Stimulated activated CD8-positive, alpha-beta memory T cell treated with anti-CD3 and anti-CD28 coated beads, Interleukin-7, amount 100 ng/mL, for 4 hours (primary cell): ENCODE measurements around the gene ABHD17A.

ENCODE experiments used
- DNase-seq, 2 donors: peaks; one replicate each; pipeline ENCODE4 v3.0.0-alpha.2; 2020; ENCODE audit warnings: low read depth in 2 of 2

Gene ABHD17A

DNA sequence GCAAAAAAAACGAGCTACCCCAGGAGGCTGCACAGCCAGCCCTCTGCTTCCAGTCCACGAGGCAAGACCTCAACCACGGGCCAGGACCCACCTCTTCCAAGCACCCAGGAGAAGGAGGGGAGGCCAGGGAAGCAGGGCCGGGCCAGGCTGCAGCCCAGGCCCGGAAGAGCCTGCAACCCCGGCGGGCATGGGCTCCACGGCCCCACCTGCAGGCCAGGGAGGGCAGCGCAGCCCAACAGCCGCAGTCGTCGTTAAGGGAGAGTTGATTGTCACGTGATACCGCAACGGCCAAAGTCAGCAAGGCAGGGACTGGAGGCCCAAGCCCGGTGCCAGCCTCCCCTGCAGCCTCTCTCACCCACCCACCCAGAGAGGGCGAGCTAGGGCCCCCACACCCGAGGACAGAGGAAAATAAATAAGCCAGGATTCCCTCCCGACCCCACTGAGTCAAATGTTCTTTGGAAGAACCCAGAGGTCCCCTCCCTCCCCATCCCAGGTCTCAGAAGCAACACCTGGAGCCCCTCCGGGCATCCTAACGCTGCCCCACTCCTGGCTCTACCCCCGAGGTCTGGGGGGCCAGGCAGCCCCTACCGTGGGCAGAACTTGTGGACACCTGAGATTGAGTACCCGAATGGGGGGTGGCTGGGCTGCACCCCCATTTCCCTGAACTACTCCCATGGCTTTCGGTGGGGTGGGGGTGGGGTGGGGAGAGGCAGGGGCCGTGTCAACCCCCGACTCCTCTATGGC, 31.8 kb downstream of the ABHD17A start:
- peak; percentile 40 to 58 for DNase-seq

DNA sequence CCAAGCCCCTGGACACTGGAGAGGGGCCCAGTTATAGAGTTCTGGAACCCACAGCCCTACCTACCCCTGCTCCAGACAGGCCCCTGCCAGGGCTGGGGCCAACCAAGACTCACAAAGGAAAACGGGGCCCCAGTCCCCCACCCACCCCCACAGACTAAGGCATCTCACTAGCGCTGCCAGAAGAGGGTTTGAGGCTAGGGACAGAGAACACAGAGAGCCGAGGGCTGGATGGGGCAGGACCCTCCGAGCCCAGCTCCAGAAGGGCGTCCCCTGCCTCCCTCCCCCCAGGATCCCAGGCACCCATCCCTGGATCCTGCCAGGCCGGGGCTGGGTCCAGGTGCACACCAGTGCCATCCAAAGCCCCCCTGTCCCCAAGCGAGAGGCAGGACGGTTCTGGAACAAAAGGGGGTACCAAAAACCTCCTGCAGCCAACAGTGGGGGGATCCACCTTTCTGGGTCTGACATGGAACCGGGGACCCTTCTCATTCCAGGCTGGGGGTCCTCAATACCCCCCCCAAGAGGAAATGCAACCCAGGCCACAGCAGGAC, 32.6 kb downstream of the ABHD17A start:
- DNase-seq = no peak

DNA sequence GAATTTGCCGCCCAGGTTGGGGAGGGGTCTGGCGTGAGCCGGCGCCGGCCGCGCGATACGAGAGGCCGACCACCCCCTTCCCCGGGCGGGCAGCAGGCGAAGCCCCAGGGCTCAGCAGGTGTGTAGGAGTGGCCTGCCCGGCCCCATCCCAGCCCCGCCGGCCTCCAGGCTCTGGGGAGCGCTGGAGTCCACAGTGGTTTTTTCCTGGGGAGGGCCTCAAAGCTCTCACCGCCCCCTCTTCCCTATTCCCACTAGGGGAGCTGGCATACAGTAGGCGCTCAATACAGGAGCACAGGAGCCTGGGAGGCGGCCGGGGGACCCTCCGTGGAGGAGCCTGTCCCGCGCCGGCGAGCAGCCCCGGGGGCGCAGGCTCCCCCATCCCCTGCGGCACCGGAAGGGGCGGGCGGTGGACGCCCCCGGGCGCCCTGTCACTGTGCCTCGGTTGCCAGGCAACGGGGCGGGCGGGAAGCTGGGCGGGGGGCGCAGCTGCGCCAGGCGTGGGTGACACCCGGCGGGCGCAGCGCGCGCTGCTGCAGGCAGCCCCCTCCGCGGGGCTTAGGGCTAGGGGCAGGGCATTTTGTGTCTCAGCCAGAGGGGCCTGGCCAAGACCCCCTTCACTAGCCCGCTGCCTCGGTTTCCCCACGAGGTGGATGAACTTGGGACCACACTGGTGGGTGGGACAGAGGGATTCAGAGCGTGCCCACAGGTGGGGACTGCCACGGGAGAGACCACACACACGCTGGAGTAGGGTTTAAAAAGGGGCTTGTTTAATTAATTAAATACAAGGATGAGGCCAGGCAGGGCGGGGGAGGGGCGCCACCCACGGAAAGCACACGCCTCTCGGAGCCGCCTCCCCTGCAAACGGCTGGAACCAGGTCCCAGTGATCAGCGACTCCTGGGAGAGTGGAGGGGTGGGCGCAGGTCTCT, 33.4 kb downstream of the ABHD17A start:
- DNase-seq = peak; percentile 48 to 78

DNA sequence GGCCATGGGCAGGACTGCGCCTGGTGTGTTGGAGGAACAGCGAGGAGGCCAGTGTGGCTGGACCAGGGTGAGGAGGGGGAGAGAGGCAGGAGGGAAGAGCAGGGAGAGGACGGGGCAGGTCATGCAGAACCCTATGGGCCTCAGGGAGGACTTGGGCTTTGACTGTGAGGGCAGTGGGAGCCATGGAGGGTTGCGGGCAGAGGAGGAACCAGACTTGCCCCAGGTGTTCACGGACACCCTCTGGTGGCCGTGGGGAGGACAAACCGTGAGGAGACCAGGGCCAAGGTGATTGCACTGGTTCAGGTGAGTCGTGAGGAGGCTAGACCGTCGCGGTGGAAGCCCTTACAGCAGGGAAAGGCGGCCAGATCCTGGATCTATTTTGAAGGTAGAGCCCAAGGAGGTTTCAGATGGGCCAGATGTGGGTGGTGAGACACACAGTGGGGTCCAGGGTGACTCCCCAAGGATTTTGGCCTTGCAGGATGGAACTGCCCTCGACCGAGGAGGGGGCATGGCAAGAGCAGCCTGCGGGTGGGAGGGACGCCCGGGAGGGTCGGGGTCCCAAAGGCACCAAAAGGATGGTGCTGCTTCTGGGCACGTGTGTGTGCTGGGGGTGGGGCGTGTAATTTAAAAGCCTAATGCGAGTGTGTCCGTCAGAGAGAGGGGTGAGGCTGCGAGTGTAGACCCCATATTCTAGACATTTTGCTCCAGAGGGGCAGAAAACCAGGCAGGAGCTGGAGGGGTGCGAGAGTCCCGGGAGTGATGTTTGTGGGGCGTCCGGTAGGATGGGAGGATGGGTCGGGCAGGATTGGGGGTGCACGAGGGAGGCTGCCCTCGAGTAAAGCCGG, 34.3 kb downstream of the ABHD17A start:
- no peak for DNase-seq

DNA sequence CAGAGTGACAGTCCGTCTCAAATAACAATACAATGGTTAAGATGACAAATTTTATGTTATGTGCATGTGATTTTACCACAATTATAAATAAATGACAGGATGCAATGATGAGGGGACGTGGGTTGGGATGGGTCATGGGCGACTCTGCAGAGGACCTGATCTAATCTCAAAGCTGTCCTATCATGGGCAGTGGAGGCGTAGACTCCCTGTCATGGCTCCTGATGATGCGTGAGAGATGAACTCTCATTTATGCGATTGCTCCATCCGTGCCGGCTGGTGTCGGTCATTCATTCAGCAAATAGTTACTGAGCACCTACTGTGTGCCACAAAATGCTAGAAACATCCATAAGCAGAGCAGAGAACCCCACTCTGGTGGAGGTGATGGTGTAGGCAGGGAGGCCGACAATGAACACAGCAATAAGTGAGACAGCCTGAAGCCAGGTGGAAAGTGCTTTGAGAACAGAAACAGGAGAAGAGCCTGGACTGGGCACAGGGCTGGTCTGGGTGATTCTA, 35.4 kb downstream of the ABHD17A start:
- DNase-seq = no peak

DNA sequence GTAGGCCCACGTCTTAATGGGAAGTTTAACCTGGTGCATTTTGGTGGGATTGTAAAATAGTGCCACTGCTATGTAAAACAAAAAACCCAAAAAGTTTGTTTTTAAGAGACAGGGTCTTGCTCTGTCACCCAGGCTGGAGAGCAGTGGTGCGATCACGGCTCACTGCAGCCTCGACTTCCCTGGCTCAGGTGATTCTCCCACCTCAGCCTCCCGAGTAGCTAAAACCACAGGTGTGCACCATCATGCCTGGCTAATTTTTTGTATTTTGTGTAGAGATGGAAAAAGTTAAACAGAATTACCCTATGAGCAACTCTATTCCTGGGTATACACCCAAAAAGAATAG, 36.2 kb downstream of the ABHD17A start:
- no peak for DNase-seq

DNA sequence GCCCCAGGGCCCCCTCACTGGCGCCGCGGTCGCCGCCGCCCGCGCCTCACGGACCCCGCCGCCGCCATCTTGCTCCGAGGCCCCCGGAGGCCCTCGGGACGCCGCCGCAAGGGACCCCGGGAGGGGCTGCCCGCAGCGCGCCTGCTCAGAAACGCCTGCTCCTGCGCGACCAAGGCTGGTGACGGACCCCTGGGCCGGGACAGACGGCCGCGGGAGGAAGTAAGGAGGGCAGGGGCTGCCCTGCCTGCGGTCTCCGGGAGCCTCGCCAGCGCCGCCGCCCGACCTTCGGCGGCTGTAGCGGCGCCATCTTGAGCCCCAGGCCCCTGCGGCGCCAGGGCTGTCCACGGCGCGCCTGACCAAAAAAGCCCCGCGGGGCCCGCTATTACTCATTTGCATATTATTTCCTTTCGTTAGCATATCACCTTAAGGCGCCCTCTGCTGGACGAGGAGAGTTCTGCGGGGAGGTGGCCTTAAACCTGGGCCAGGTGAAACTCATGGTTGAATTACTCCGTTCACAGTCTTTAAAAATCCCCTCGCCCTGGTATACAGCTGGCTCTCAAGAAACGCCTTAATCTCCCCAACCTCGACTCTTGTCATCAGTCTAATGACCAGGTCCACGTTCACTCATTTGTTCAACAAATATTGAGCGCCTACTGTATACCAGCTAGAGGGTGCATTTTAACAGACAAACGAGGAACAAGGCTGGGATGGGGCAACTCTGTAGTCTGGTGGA, 36.7 kb downstream of the ABHD17A start, which contains the start of gene REXO1:
TSS of gene REXO1 (minus strand) at position 85 of the 733 bp plus-strand sequence. CDS start 125 bp downstream, outside the sequence.
- DNase-seq = peak; percentile 93 to 98

DNA sequence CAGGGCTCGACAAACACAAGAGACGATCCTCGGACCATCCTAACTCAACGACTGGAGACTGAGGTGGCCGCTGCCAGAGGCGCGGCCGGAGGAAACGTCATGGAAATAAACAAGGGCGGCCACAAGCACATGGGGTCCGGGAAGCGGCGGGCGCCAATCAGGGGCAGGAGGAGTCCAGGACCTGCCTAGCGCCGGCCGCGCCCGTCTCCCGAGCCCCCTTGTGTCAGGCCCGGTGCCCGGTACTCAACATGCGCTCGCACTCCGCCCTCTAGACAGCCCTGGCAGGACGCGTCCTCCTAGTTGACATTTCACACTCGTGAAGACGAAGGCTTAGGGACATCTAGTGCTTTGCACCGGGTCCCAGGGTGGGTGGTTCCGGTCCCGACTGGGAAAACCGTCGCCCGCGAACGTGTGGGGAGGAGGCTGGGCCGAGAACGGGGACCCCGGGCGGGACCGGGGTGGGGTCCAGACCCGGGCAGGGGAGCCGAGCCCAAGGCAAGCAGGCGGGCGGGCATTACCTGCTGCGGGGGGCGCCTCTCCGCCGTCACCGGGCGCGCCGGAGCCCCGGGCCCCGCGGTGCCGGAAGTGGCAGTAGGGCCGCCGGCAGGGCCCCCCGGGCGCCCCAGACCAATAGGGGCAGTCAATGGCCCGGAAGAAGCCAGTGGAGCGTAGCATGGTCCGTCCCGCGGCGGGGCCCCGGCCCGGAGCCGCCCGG, 37.5 kb downstream of the ABHD17A start:
- DNase-seq = no peak

DNA sequence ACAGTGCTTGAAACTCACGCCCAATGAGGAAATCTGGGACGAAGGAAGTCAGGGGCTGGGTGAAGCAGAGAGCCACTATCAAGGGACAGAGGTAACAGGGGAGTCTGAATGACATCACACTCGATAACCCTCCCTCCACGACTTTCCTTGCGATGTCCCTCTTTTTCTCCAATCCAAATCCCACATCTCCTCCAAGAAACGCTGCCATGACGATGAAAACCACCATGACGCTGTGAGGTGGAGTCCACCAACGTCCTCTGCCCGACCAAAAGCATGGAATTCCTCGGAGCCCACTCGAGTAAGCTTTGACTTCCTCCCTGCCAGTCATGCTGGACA, 38.0 kb downstream of the ABHD17A start:
- no peak for DNase-seq

DNA sequence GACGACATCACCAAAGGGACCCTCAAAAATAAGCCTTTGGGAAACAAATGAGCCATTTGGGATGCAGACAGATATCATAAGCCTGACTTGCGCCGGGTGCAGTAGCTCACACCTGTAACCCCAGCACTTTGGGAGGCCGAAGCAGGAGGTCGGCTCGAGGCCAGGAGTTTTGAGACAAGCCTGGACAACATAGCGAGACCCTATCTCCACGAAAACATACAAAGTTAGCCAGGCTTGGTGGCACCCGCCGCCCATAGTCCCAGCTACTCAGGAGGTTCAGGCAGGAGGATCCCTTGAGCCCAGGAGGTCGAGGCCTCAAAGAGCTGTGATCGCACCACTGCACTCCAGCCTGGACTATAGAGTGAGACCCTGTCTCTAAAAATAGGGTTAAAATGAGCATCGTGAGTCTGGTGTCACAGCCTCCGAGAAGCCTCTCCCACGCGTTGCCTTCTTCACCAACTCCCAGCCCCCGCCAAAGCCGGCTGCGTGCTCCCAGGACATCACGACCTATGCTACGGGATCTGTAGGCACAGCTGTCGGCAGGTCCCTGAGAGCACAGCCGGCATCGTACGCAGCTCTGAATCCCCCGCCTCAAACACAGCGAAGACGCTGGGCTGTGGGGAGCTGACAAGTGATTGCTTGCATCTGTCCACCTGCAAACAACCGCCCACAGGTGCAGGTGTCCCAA, 38.6 kb downstream of the ABHD17A start:
- no peak for DNase-seq

DNA sequence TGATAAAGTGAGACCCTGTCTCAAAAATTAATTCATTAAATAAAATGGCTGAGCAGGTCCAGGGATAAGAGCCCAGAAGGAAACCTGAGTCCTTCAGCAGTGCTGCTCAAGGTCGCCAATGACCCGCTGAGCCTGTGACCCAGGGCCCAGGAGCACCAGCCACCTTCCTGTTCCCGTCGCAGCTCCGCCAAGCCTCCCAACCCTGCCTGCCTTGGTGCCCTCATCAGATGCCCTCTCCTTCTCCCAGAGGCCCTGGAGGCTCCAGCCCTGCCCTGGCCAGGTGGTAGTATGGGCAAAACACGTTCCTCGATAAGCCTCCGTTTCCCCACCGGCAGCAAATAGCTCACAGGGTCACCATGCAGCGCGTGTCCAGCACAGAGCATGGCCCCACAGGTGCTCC, 39.7 kb downstream of the ABHD17A start:
- no peak for DNase-seq

DNA sequence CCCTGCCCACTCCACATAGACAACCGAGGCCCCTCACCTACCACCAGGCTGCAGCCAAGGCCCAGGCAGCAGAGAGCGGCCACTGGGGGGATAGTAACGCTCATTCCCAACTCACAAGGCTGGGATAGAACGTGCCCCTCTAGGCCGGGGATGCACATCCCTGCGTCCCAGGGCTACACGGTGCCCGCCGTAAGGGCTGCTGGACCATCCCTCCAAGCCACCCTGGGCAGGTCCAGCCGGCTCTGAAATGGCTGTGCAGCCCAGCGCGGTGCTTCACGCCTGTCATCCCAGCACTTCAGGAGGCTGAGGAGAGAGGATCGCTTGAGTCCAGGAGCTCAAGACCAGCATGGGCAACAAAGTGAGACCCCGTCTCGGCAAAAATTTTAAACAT, 40.2 kb downstream of the ABHD17A start:
- no peak for DNase-seq

DNA sequence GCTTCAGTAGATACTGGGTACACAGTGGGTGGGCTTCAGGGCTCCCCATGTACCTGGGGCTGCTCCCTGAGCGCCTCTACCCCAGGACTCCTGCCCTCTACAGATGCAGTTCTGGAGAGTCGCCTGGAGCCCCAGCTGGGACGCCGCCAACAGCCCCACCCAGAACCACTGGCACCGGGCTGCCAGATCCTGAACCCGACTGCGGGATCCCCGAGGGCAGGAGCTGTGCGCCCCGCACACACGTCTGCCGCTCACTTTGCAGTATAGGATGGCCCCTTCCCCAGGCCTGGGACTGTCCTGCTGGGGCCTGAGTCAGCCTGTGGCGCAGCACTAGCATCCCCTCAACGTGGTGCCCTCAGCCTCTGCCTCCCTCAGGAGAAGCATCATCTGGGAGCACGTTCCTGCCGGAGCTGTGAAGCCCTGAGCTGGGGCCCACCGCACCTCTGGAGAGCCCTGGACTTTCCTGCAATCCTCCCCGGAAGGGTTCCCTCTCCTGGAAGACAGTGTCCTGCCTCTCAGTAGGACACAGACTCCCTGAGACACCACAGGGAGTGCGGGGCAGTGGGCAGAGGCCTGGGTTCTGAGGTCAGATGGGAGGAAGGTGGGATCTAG, 40.7 kb downstream of the ABHD17A start:
- DNase-seq = no peak

DNA sequence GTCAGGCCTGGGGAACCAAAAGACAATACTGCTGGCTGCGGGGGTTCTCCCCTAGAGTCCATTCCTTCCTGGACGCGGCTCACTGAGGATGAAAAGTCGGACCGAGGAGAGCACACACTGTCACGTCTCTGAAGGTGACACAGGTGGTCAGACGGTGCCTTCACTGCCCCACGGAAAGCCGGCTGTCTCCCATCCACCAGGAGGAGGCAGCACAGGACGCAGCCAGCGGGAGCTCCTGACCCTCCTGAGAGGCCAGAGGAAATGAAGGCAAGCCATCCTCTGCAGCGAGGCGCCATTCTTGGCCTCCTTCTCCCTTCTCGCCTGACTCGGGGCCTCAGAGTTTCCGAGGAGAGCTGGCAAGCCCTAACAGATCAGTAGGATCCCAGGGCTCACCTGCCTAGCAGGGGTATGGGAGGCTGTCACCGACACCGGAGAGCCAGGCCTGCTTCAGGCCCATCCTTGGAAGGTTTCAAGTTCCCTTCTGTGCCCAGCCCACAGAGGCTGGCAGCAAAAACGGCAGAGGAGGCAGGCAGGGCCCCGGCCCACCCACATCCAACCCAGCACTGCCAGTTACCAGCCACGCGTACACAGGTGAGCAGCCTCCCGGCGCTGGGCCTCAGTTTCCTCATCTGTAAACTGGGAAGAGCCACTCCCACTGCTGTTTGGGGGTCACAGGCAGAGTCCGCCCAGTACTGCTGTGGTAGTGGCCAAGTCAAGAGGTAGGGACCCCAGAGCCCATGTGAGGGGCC, 41.5 kb downstream of the ABHD17A start:
- no peak for DNase-seq

DNA sequence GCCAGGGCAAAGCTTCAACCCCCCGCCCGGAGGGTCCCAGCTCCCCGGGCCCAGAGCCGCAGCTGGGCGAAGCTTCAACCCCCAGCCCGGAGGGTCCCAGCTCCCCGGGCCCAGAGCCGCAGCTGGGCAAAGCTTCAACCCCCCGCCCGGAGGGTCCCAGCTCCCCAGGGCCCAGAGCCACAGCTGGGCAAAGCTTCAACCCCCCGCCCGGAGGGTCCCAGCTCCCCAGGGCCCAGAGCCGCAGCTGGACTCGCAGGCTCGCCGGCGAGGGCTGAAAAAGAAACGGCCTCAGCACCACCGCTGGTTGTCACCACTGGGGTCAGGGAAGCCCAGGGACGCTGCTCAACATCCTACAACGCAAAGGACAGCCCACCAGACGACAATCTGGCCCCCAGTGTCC, 42.2 kb downstream of the ABHD17A start:
- DNase-seq = no peak

DNA sequence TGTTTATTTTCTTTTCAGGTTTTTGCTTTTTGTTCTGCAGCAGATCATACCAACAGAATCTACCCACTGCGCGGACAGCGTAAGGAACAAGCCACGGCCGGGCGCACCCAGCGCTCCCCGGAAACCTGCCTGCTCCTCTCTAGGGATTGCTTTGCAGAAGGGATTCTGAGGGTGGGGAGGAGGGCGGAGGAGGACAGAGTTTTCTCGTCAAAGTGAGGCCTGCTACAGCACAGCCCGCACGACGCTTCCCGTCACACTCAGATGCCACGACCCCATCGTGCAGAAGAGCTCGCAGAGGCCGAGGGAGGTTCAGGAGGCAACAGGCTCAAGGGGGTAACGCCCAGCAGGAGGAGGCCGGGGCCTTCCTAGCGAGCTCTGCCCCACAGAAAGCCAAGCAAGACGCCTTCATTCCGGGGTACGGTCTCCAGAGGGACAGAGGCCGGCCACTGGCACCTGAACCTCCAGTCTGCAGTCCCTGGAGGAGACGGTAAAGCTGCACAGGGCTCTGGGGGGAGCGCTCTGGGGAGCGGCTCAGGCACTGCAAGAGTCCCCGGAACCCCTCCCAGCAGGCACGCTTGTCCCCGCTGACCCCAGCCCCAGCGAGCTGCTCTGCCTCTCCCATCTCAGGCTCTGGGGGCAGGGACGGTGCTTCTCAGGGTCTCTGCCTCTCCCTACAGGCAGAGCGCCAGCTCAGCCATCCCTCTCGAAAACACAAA, 43.9 kb downstream of the ABHD17A start:
- no peak for DNase-seq

DNA sequence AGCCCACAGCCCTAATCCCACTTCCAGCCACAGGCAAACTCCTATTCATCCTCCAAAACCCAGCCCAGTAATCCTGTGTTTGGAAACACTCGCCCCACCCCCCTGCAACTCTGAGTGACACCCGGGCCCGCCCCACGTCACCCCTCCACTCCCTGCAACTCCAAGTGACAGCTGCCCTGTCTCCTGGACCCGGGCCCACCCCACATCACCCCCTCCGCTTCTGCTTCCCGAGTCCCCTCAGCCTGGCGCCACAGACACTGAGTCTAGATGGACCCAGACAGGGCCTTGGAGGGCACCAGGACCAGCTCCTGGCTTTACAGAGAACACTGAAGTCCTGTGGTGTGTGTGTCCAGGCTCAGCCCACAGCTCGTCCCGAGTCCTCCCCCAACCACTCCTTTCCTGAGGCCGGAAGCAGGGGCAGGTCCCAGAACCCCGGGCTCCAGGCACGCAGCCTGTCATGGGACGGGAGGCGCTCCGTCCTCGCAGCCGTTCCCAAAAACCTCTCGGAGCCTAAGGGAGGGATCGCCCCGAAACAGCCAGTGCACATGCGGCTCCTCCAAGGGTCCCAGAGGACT, 44.7 kb downstream of the ABHD17A start:
- no peak for DNase-seq
